SK-N-SH (cell line): ENCODE data around the gene LRRC37B.
"Not testable (repeated sequence)": the region's sequence is repeated elsewhere in the genome, so short reads cannot be mapped to it uniquely, and the experiment has no call there.

Experiments
- EZH2phosphoT487 ChIP-seq: fragments of 200-600 bp; sonication (generic); IDR thresholded peaks from 2 replicates; pipeline ENCODE4 v1.6.1; 2017; ENCODE audit warnings: low read depth, mixed run types, mild to moderate bottlenecking, antibody characterized with exemption, moderate library complexity, borderline replicate concordance
- RAD21 ChIP-seq: IDR thresholded peaks from 2 replicates; pipeline ENCODE4 v1.6.1; 2012; ENCODE audit warnings: mild to moderate bottlenecking, low read length
- REST ChIP-seq: IDR thresholded peaks from 2 replicates; pipeline ENCODE4 v1.6.1; 2012; ENCODE audit warnings: mild to moderate bottlenecking, low read depth, low read length, moderate library complexity
- RXRA ChIP-seq: IDR thresholded peaks from 2 replicates; pipeline ENCODE4 v1.4.0; 2012; ENCODE audit warnings: low read depth, mild to moderate bottlenecking, borderline replicate concordance
- TF ChIP-seq, protein P1 (sequence below): fragments of 200-600 bp; sonication (generic); IDR thresholded peaks from 2 replicates; pipeline ENCODE4 v1.6.1; 2017; ENCODE audit warnings: antibody characterized with exemption, mild to moderate bottlenecking, moderate library complexity

- not testable (repeated sequence) for TF ChIP-seq REST, EZH2phosphoT487, RAD21, RXRA
- TF ChIP-seq, protein P1, sequence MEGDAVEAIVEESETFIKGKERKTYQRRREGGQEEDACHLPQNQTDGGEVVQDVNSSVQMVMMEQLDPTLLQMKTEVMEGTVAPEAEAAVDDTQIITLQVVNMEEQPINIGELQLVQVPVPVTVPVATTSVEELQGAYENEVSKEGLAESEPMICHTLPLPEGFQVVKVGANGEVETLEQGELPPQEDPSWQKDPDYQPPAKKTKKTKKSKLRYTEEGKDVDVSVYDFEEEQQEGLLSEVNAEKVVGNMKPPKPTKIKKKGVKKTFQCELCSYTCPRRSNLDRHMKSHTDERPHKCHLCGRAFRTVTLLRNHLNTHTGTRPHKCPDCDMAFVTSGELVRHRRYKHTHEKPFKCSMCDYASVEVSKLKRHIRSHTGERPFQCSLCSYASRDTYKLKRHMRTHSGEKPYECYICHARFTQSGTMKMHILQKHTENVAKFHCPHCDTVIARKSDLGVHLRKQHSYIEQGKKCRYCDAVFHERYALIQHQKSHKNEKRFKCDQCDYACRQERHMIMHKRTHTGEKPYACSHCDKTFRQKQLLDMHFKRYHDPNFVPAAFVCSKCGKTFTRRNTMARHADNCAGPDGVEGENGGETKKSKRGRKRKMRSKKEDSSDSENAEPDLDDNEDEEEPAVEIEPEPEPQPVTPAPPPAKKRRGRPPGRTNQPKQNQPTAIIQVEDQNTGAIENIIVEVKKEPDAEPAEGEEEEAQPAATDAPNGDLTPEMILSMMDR = not testable (repeated sequence)
Measured at GRCh38 chr17:32033812-32034211, 26.6 kb downstream of the LRRC37B start.
